ENCODE measurements around the gene GCK.
"Not testable (repeated sequence)": the region's sequence is repeated elsewhere in the genome, so short reads cannot be mapped to it uniquely, and the experiment has no call there.

Gene GCK

DNA sequence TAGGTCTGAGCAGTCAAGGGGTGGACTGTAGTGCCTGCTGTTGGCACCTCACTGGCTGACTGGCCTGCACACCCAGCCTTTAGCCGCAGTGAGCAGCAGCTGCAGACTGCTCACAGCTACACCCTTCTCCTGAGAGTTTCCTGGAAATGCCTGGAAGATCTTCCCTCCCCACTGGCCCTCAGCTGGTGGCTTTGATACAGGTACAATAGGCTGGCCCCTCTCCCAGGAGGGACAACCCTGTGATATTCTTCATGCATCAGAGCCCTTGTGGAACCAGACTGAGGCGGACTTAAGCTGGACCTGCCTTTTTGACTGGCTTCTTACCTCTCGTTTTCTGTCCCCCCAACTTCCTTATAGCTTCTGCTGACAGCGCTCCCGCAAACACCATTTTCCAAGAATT is 6.4 kb downstream of the GCK start:
- Histone ChIP-seq H3K4me1 (ENCODE audit: control insufficient read depth, insufficient read depth, low read length) (peaks cover 10% of the 10 kb centered on the region), H3K27ac (ENCODE audit: insufficient read depth, low read depth, low read length, poor library complexity, severe bottlenecking) (no peak overlapping the region), H3K9me3 (ENCODE audit: control insufficient read depth, low read length) (no peaks in the 10 kb centered on the region), H3K4me3 (ENCODE audit: insufficient read depth, low read depth, low read length) (no peak overlapping the region), H3K36me3 (ENCODE audit: control insufficient read depth, insufficient read depth, low read length) (no peaks in the 10 kb centered on the region), H3K27me3 (ENCODE audit: control insufficient read depth, insufficient read depth, low read length, poor library complexity, severe bottlenecking) (no peaks in the 10 kb centered on the region)
- 84 to 86% methylated on average over 5 of the region's 5 CpGs for WGBS, 2 experiments

DNA sequence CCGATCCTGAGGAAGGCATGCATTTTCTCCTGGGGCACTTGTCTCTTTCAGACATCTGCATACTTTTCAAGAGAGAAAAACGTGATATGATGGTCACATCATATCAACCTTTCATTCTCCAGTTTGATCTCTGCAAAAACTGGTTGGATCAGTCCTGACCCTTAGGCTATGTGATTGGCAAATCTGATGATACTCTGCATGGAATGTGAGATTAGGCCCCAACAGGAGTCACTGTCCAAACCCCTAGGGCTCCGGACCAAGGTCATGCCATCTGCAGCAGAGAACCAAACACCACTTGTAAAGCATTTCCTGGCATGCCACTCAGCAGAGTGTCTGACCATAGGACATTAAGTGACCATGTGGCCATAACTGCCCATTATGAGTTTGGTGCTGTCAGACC is 8.6 kb downstream of the GCK start:
- no peak overlapping the region for H3K4me3 ChIP-seq (ENCODE audit: insufficient read depth, low read depth, low read length)
- WGBS, 2 experiments: 83 to 93% methylated on average over 3 of the region's 3 CpGs
- no peaks in the 10 kb centered on the region for H3K36me3 ChIP-seq (ENCODE audit: control insufficient read depth, insufficient read depth, low read length)
- H3K27me3 ChIP-seq (ENCODE audit: control insufficient read depth, insufficient read depth, low read length, poor library complexity, severe bottlenecking): no peaks in the 10 kb centered on the region
- peaks cover 16% of the 10 kb centered on the region for H3K4me1 ChIP-seq (ENCODE audit: control insufficient read depth, insufficient read depth, low read length)
- H3K9me3 ChIP-seq (ENCODE audit: control insufficient read depth, low read length): no peaks in the 10 kb centered on the region
- H3K27ac ChIP-seq (ENCODE audit: insufficient read depth, low read depth, low read length, poor library complexity, severe bottlenecking): no peak overlapping the region

DNA sequence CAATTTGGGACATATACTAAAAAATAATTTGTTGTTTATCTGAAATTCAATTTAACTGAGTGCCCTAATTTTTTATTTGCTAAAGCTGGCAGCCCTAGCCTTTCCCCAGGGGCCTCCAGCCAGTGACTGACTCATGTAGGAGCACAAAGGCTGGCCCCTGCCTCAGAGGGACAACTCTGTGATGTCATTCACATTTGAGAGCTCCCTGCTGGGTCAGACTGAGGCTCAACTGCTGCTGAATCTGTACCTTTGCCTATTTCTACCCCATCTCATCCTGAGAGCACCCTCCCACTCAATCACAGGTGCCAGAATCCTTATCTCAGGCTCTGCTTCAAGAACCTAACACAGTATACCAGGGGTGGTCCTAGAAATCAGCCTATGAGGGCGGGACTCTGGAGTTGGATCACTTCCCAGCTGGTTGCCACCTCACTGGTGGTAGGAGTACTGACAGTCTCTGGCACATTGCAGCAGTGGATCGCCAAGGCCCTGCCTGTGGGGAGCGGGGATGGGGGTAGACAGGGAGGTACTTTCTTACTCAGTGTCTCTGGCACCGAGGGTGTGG is 11.6 kb downstream of the GCK start:
- H3K4me1 ChIP-seq (ENCODE audit: control insufficient read depth, insufficient read depth, low read length): peaks cover 7% of the 10 kb centered on the region
- no peak overlapping the region for H3K27ac ChIP-seq (ENCODE audit: insufficient read depth, low read depth, low read length, poor library complexity, severe bottlenecking)
- WGBS, 2 experiments: 82 to 84% methylated on average over 4 of the region's 4 CpGs
- no peaks in the 10 kb centered on the region for H3K36me3 ChIP-seq (ENCODE audit: control insufficient read depth, insufficient read depth, low read length)
- H3K9me3 ChIP-seq (ENCODE audit: control insufficient read depth, low read length): no peaks in the 10 kb centered on the region
- no peak overlapping the region for H3K4me3 ChIP-seq (ENCODE audit: insufficient read depth, low read depth, low read length)
- H3K27me3 ChIP-seq (ENCODE audit: control insufficient read depth, insufficient read depth, low read length, poor library complexity, severe bottlenecking): no peaks in the 10 kb centered on the region

DNA sequence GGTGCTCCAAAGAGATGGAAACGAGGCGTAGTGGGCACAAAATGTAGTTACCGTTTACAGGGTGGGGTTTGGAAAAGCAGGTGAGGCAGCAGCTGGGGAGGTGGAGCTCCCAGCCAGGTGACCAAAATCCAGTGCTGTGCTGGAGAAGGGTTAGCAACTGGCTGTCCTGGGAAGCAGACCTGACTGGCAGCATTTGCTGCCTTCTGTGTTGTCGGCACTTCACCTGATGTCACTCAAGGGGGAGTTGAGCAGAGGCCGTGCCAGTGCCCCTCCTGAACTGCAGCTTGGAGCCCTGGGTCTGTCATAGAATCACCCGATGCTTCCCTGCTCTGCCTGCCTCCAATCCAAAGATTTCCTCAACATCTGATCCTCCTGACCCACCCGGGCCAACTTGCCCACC is 12.8 kb downstream of the GCK start:
- H3K27me3 ChIP-seq (ENCODE audit: control insufficient read depth, insufficient read depth, low read length, poor library complexity, severe bottlenecking): no peaks in the 10 kb centered on the region
- WGBS, 2 experiments: 90% methylated on average over 7 of the region's 7 CpGs
- no peaks in the 10 kb centered on the region for H3K9me3 ChIP-seq (ENCODE audit: control insufficient read depth, low read length)
- peaks cover 7% of the 10 kb centered on the region for H3K4me1 ChIP-seq (ENCODE audit: control insufficient read depth, insufficient read depth, low read length)
- H3K36me3 ChIP-seq (ENCODE audit: control insufficient read depth, insufficient read depth, low read length): no peaks in the 10 kb centered on the region
- H3K27ac ChIP-seq (ENCODE audit: insufficient read depth, low read depth, low read length, poor library complexity, severe bottlenecking): no peak overlapping the region
- H3K4me3 ChIP-seq (ENCODE audit: insufficient read depth, low read depth, low read length): no peak overlapping the region

DNA sequence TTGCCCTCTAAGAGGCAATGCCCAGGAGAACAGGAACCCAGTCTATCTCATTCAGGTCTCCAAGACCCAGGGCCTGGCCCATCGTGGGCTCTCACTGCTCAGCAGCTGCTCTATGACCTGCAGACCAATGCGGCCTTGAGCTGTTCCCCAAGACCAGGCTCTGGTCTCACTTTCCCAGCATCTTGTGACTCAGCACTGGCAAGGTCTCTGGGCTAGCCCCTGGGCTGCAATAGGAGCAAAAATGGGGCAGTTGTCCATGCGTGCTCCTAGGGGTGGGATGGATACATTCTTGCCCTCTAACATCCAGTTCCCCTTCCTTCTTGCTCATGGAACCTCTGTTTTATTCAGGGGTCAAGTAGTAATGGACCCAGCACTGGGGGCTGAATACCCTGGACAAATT is 13.5 kb downstream of the GCK start:
- Histone ChIP-seq H3K27me3 (ENCODE audit: control insufficient read depth, insufficient read depth, low read length, poor library complexity, severe bottlenecking) (no peaks in the 10 kb centered on the region), H3K4me3 (ENCODE audit: insufficient read depth, low read depth, low read length) (no peak overlapping the region), H3K9me3 (ENCODE audit: control insufficient read depth, low read length) (no peaks in the 10 kb centered on the region), H3K27ac (ENCODE audit: insufficient read depth, low read depth, low read length, poor library complexity, severe bottlenecking) (no peak overlapping the region), H3K36me3 (ENCODE audit: control insufficient read depth, insufficient read depth, low read length) (no peaks in the 10 kb centered on the region), H3K4me1 (ENCODE audit: control insufficient read depth, insufficient read depth, low read length) (peaks cover 7% of the 10 kb centered on the region)
- WGBS, 2 experiments: 91 to 96% methylated on average over 3 of the region's 3 CpGs

DNA sequence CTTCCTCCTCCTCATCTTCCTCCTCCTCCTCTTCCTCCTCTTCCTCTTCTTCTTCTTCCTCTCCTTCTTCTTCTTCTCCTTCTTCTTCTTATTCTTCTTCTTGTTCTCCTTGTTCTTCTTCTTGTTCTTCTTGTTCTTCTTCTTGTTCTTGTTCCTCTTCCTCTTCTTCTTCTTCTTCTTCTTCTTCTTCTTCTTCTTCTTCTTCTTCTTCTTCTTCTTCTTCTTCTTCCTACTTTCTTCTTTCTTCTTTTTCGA is 14.6 kb downstream of the GCK start:
- not testable (repeated sequence) for H3K9me3 ChIP-seq (ENCODE audit: control insufficient read depth, low read length); H3K27ac ChIP-seq (ENCODE audit: insufficient read depth, low read depth, low read length, poor library complexity, severe bottlenecking); H3K27me3 ChIP-seq (ENCODE audit: control insufficient read depth, insufficient read depth, low read length, poor library complexity, severe bottlenecking); H3K4me3 ChIP-seq (ENCODE audit: insufficient read depth, low read depth, low read length); H3K4me1 ChIP-seq (ENCODE audit: control insufficient read depth, insufficient read depth, low read length); H3K36me3 ChIP-seq (ENCODE audit: control insufficient read depth, insufficient read depth, low read length)
- 89 to 95% methylated on average over 1 of the region's 1 CpG for WGBS, 2 experiments

DNA sequence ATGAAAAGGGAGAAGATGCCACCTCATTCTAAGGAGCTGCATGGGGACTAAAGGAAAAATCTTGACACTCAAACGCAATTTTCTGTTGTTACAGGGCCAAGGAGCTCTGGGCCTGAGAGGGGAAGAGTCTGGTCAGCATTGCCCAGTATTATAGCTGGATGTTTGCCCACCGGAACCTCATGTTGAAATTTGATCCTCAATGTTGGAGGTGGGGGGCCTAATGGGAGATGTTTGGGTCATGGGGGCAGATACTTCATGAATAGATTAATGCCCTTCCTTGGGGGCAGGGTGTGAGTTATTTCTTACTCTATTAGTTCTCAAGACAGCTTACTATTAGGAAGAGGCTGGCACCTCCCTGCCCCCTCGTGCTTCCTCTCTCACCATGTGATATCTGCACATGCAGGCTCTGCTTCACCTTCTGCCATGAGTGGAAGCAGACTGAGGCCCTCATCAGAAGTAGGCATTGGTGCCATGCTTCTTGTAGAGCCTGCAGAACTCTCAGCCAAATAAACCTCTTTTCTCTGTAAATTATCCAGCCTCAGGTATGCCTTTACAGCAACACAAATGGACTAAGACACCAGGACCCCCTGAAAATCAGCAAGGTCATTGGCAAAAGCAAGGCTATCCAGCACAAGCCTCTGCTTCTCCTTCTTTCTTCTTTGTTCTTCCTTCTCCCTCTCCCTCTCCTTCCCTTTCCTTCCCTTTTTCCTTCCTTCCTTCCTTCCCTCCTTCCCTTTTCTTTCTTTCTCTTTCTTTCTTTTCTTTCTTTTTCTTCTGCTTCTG is 15.1 kb downstream of the GCK start:
- no peak overlapping the region for H3K27ac ChIP-seq (ENCODE audit: insufficient read depth, low read depth, low read length, poor library complexity, severe bottlenecking)
- no peaks in the 10 kb centered on the region for H3K36me3 ChIP-seq (ENCODE audit: control insufficient read depth, insufficient read depth, low read length)
- H3K27me3 ChIP-seq (ENCODE audit: control insufficient read depth, insufficient read depth, low read length, poor library complexity, severe bottlenecking): no peaks in the 10 kb centered on the region
- no peaks in the 10 kb centered on the region for H3K9me3 ChIP-seq (ENCODE audit: control insufficient read depth, low read length)
- H3K4me3 ChIP-seq (ENCODE audit: insufficient read depth, low read depth, low read length): no peak overlapping the region
- peaks cover 7% of the 10 kb centered on the region for H3K4me1 ChIP-seq (ENCODE audit: control insufficient read depth, insufficient read depth, low read length)
- WGBS, 2 experiments: 88 to 89% methylated on average over 3 of the region's 3 CpGs

DNA sequence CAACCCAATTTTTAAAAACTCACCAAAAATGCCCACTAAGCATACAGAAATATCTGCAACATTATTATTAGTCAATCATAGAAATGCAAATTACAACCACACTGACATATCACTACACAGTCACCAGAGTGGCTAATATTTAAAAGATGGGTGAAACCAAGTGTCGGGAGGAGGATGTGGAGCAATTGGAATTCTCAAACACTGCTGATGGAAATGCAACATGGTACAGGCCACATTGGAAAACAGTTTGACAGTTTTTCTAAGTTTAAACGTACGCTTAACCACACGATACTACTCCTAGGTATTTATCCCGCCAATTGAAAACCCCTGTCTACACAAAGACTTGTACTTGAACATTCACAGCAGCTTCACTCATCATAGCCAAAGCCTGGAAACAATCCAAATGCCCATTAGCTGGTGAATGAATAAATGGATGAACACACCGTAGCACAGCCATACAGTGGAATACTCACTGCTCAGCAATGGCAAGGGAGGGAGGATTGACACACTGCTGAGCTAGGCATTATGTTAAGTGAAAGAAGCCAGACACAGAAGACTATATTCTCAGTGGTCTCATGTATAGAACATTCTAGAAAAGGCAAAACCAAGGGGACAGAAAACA is 16.3 kb downstream of the GCK start:
- WGBS, 2 experiments: 94 to 100% methylated on average over 6 of the region's 6 CpGs
- Histone ChIP-seq H3K9me3 (ENCODE audit: control insufficient read depth, low read length) (no peaks in the 10 kb centered on the region), H3K4me3 (ENCODE audit: insufficient read depth, low read depth, low read length) (no peak overlapping the region), H3K36me3 (ENCODE audit: control insufficient read depth, insufficient read depth, low read length) (no peaks in the 10 kb centered on the region), H3K27me3 (ENCODE audit: control insufficient read depth, insufficient read depth, low read length, poor library complexity, severe bottlenecking) (no peaks in the 10 kb centered on the region), H3K4me1 (ENCODE audit: control insufficient read depth, insufficient read depth, low read length) (peaks cover 7% of the 10 kb centered on the region), H3K27ac (ENCODE audit: insufficient read depth, low read depth, low read length, poor library complexity, severe bottlenecking) (no peak overlapping the region)

DNA sequence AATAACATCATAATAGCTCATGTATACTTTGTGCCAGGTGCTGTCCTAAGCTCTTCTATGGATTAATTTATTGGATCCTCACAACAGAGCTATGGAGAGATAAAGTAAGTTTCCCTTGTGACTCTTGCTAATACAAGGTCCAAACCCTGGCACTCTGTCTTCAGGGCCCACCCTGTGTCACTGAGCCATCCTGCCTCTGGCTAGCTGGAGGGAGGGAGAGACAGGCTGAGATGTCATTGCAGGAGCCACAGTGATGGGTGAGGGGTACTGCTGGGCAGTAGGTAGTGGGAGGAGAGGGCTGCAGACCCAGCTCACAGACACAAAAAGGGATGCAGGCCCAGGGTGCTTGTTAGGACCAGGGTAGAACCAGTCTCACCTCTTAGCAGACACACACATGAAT is 16.9 kb downstream of the GCK start:
- Histone ChIP-seq H3K9me3 (ENCODE audit: control insufficient read depth, low read length) (no peaks in the 10 kb centered on the region), H3K4me3 (ENCODE audit: insufficient read depth, low read depth, low read length) (no peak overlapping the region), H3K4me1 (ENCODE audit: control insufficient read depth, insufficient read depth, low read length) (peaks cover 2% of the 10 kb centered on the region), H3K27me3 (ENCODE audit: control insufficient read depth, insufficient read depth, low read length, poor library complexity, severe bottlenecking) (no peaks in the 10 kb centered on the region), H3K36me3 (ENCODE audit: control insufficient read depth, insufficient read depth, low read length) (no peaks in the 10 kb centered on the region), H3K27ac (ENCODE audit: insufficient read depth, low read depth, low read length, poor library complexity, severe bottlenecking) (no peak overlapping the region)

DNA sequence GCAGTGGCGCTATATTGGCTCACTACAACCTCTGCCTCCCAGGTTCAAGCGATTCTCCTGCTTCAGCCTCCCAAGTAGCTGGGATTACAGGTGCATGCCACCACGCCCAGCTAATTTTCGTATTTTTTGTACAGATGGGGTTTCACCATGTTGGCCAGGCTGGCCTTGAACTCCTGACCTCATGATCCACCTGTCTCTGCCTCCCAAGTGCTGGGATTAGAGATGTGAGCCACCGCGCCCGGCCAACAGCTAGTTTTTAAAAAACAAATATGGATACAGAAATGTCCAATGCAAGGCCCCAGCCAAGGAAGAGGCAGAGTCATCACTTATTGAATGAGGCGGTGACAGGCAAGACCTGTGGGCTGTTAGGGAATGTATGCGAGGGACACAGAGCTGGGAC is 17.3 kb downstream of the GCK start:
- not testable (repeated sequence) for H3K9me3 ChIP-seq (ENCODE audit: control insufficient read depth, low read length); H3K4me3 ChIP-seq (ENCODE audit: insufficient read depth, low read depth, low read length); H3K27me3 ChIP-seq (ENCODE audit: control insufficient read depth, insufficient read depth, low read length, poor library complexity, severe bottlenecking); H3K27ac ChIP-seq (ENCODE audit: insufficient read depth, low read depth, low read length, poor library complexity, severe bottlenecking); H3K36me3 ChIP-seq (ENCODE audit: control insufficient read depth, insufficient read depth, low read length); H3K4me1 ChIP-seq (ENCODE audit: control insufficient read depth, insufficient read depth, low read length)
- 95% methylated on average over 9 of the region's 9 CpGs for WGBS, 2 experiments

Data from ectodermal cell (in vitro differentiated cells).